Loucy (cell line): ENCODE measurements around the gene TUT1.
"Not testable (repeated sequence)": the region's sequence is repeated elsewhere in the genome, so short reads cannot be mapped to it uniquely, and the experiment has no call there.

Experiments
- H2AFZ ChIP-seq: fragments of 200-600 bp; sonication (generic); 2 replicates; pipeline ENCODE4 v1.6.0; 2016; ENCODE audit warnings: antibody characterized with exemption, mild to moderate bottlenecking, low read length, moderate library complexity
- H3F3A ChIP-seq: fragments of 200-600 bp; 2 replicates; pipeline ENCODE4 v1.6.0; 2016; ENCODE audit warnings: antibody characterized with exemption, low read depth, mild to moderate bottlenecking
- H3K27me3 ChIP-seq: fragments of 200-600 bp; sonication (generic); 2 replicates; pipeline ENCODE4 v1.6.1; 2014; ENCODE audit warnings: low read length, mild to moderate bottlenecking; ENCODE audit not compliant: insufficient read depth, poor library complexity, severe bottlenecking
- H3K36me3 ChIP-seq: fragments of 200-600 bp; sonication (generic); 2 replicates; pipeline ENCODE4 v1.6.1; 2016; ENCODE audit warnings: low read length; ENCODE audit not compliant: insufficient read depth
- H3K4me1 ChIP-seq: fragments of 200-600 bp; sonication (generic); 2 replicates; pipeline ENCODE4 v1.5.1; 2014; ENCODE audit warnings: low read length, mild to moderate bottlenecking; ENCODE audit not compliant: insufficient read depth, poor library complexity, severe bottlenecking
- H3K4me2 ChIP-seq: fragments of 200-600 bp; sonication (generic); 2 replicates; pipeline ENCODE4 v1.6.0; 2014; ENCODE audit warnings: antibody characterized with exemption, low read length, low read depth, mild to moderate bottlenecking; ENCODE audit not compliant: poor library complexity, severe bottlenecking
- H3K4me3 ChIP-seq: fragments of 200-600 bp; sonication (generic); 2 replicates; pipeline ENCODE4 v1.5.1; 2014; ENCODE audit warnings: low read length, mild to moderate bottlenecking, mixed read lengths; ENCODE audit not compliant: poor library complexity, severe bottlenecking
- H3K79me2 ChIP-seq: fragments of 200-600 bp; sonication (generic); 2 replicates; pipeline ENCODE4 v1.6.1; 2014; ENCODE audit warnings: low read length; ENCODE audit not compliant: insufficient read depth
- H3K9ac ChIP-seq: fragments of 200-600 bp; sonication (generic); 2 replicates; pipeline ENCODE4 v1.6.0; 2014; ENCODE audit warnings: mild to moderate bottlenecking, low read depth, low read length, moderate library complexity; ENCODE audit not compliant: poor library complexity, severe bottlenecking
- H3K9me2 ChIP-seq: fragments of 200-600 bp; sonication (generic); replicated peaks from 2 replicates; pipeline ENCODE4 v1.6.1; 2016; ENCODE audit warnings: low read depth, low read length, mixed read lengths
- H3K9me3 ChIP-seq: fragments of 200-600 bp; sonication (generic); 2 replicates; pipeline ENCODE4 v1.6.1; 2014; ENCODE audit warnings: mild to moderate bottlenecking, antibody characterized with exemption, low read length, low read depth; ENCODE audit not compliant: insufficient read depth
- H4K20me1 ChIP-seq: fragments of 200-600 bp; sonication (generic); 2 replicates; pipeline ENCODE4 v1.6.0; 2014; ENCODE audit warnings: antibody characterized with exemption, low read length, mild to moderate bottlenecking; ENCODE audit not compliant: insufficient read depth, poor library complexity, severe bottlenecking
- CTCF ChIP-seq: fragments of 200-600 bp; sonication (generic); conservative IDR thresholded peaks from 2 replicates; pipeline ENCODE4 v1.5.1; 2014; ENCODE audit warnings: mild to moderate bottlenecking, antibody characterized with exemption, low read length
- EZH2phosphoT487 ChIP-seq: fragments of 200-600 bp; IDR thresholded peaks from 2 replicates; pipeline ENCODE4 v1.6.1; 2018; ENCODE audit warnings: antibody characterized with exemption, mild to moderate bottlenecking, moderate library complexity, borderline replicate concordance

Gene TUT1

GRCh38 chr11:62622476-62623089 is 31.3 kb upstream of the TUT1 start:
- H3K4me2 ChIP-seq, result peak overlapping the region; percentile 89
- H4K20me1 ChIP-seq, result no peaks in the 10 kb centered on the region
- H3K36me3 ChIP-seq, result peaks cover 24% of the 10 kb centered on the region; the same call in 1 of the 2 replicates
- H3K4me3 ChIP-seq, result peak overlapping the region; percentile 83
- no peak for TF ChIP-seq EZH2phosphoT487
- no peak for TF ChIP-seq CTCF
- H3K27me3 ChIP-seq, result no peaks in the 10 kb centered on the region
- H3K4me1 ChIP-seq, result peaks cover 12% of the 10 kb centered on the region
- peaks cover 15% of the 10 kb centered on the region for H3F3A ChIP-seq
- peak overlapping the region; percentile 88 for H3K9ac ChIP-seq
- H3K79me2 ChIP-seq, result peaks cover 21% of the 10 kb centered on the region
- H3K9me3 ChIP-seq, result no peaks in the 10 kb centered on the region
- no peaks in the 10 kb centered on the region for H3K9me2 ChIP-seq
- peak overlapping the region; percentile 25; the same call in 1 of the 2 replicates for H2AFZ ChIP-seq

GRCh38 chr11:62621567-62622470 is 30.5 kb upstream of the TUT1 start, which contains the start of gene B3GAT3:
Gene B3GAT3 (minus strand): TSS chr11:62621986. CDS start chr11:62621947, 39 bp downstream.
- Histone ChIP-seq H3K79me2 (peaks cover 21% of the 10 kb centered on the region), H3K4me1 (peaks cover 12% of the 10 kb centered on the region), H3K9ac (peak within 1 kb of the TSS; percentile 88), H3K27me3 (no peaks in the 10 kb centered on the region), H3K9me2 (no peaks in the 10 kb centered on the region), H3K4me2 (peak within 1 kb of the TSS; percentile 89), H3K4me3 (peak within 1 kb of the TSS; percentile 83), H3F3A (peaks cover 15% of the 10 kb centered on the region), H3K36me3 (peaks cover 20% of the 10 kb centered on the region; the same call in 1 of the 2 replicates), H4K20me1 (no peaks in the 10 kb centered on the region), H2AFZ (peak within 1 kb of the TSS; percentile 52; the same call in 1 of the 2 replicates), H3K9me3 (no peaks in the 10 kb centered on the region)
- TF ChIP-seq CTCF (no peak), EZH2phosphoT487 (no peak)

- no peak for TF ChIP-seq CTCF
- no peak for TF ChIP-seq EZH2phosphoT487
Observed at GRCh38 chr11:62621027-62621566, 29.8 kb upstream of the TUT1 start.

GRCh38 chr11:62616957-62617356 is 25.6 kb upstream of the TUT1 start:
- not testable (repeated sequence) for H4K20me1 ChIP-seq, H3K36me3 ChIP-seq, H3K27me3 ChIP-seq, H3F3A ChIP-seq, H3K4me2 ChIP-seq, H2AFZ ChIP-seq, H3K4me3 ChIP-seq, H3K9ac ChIP-seq, H3K9me3 ChIP-seq, H3K9me2 ChIP-seq
- Histone ChIP-seq H3K4me1 (peaks cover 12% of the 10 kb centered on the region), H3K79me2 (peaks cover 21% of the 10 kb centered on the region)

More at GRCh38 chr11:62621027-62621566, 29.8 kb upstream of the TUT1 start:
- Histone ChIP-seq H3K4me1 (peaks cover 12% of the 10 kb centered on the region), H3K9ac (peak overlapping the region; percentile 88), H3K36me3 (peaks cover 13% of the 10 kb centered on the region; the same call in 1 of the 2 replicates), H3K79me2 (peaks cover 21% of the 10 kb centered on the region), H3K9me3 (no peaks in the 10 kb centered on the region), H4K20me1 (no peaks in the 10 kb centered on the region), H3K27me3 (no peaks in the 10 kb centered on the region), H2AFZ (peak overlapping the region; percentile 52; the same call in 1 of the 2 replicates), H3K4me3 (peak overlapping the region; percentile 83), H3F3A (peaks cover 15% of the 10 kb centered on the region), H3K9me2 (no peaks in the 10 kb centered on the region), H3K4me2 (peak overlapping the region; percentile 89)
